ENCODE results near the gene PHF19.

- no peak for TF ChIP-seq POLR2A (IDR thresholded peaks at IDR 0.05)
- TF ChIP-seq CTCF (IDR thresholded peaks at IDR 0.05) = no peak
Observed at GRCh38 chr9:120807607-120808379, 69.2 kb downstream of the PHF19 start.
